ENCODE results near the gene SNTB2. TPM values are rescaled to one million over a fixed set of nuclear protein-coding genes. Genes with fewer than 3 reads are reported as not detected.

The SNTB2 gene
- total and polyA plus RNA-seq, 2 donors (not counting 1 experiment from before 2014, with no cell fraction given) = 51.8 to 63.3 TPM

DNA sequence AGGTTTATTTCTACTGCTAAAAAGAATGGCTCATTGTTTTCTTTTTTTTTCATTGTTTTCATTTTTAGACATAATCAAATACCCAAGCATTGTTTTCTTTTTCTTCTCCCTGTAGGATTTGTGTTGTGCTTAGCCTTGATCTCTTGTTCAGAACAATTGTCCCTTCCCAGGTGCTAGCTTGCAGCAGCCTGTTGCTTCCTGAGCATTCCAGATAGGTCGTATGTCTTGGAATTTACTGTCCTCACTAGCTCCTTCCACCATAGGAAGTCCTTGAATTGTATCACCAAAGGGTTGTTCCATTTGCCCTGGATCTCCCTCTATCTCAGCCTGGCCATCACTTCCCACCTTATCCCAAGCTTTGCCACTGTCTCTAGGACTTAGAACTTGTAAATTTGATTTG is 114.2 kb downstream of the SNTB2 start:
- Histone ChIP-seq H4K20me1 (ENCODE audit: control insufficient read depth, extremely low read depth, insufficient read depth, low read length) (no peaks in the 10 kb centered on the region), H3K27me3 (ENCODE audit: control insufficient read depth, insufficient read depth, low read length) (no peaks in the 10 kb centered on the region), H3K4me2 (ENCODE audit: extremely low read depth, insufficient read depth, low read length) (no peak overlapping the region), H3K79me2 (ENCODE audit: control insufficient read depth, insufficient read depth, low read length) (no peaks in the 10 kb centered on the region), H3K9me3 (ENCODE audit: control insufficient read depth, insufficient read depth, low read depth, low read length) (no peaks in the 10 kb centered on the region), H2AFZ (ENCODE audit: low read length) (no peak overlapping the region), H3K36me3 (ENCODE audit: control insufficient read depth, insufficient read depth, low read length) (peaks cover 4% of the 10 kb centered on the region), H3K4me1 (ENCODE audit: control insufficient read depth, extremely low read depth, insufficient read depth, low read length) (no peaks in the 10 kb centered on the region), H3K4me3 (replicated peaks in 1 of 4; ENCODE audit: control extremely low read depth in 1 of 4, insufficient read depth in 1 of 4, low read depth in 3 of 4, low read length in 4 of 4) (no peak overlapping the region), H3K9ac (ENCODE audit: insufficient read depth, low read length) (no peak overlapping the region), H3K27ac (ENCODE audit: insufficient read depth, low read length) (no peak overlapping the region)
- TF ChIP-seq EZH2 (IDR thresholded peaks at IDR 0.05; ENCODE audit: low read length, missing control alignments) (no peak), CTCF (conservative IDR thresholded peaks at IDR 0.05 in 1 of 2, IDR thresholded peaks at IDR 0.05 in 1 of 2; ENCODE audit: low read depth in 1 of 2, low read length in 2 of 2) (no peak)
- DNase-seq (ENCODE audit: low read depth in 2 of 2) = no peak

- no peaks in the 10 kb centered on the region for H3K79me2 ChIP-seq (ENCODE audit: control insufficient read depth, insufficient read depth, low read length)
- no peaks in the 10 kb centered on the region for H3K4me1 ChIP-seq (ENCODE audit: control insufficient read depth, extremely low read depth, insufficient read depth, low read length)
- no peak for TF ChIP-seq CTCF (conservative IDR thresholded peaks at IDR 0.05 in 1 of 2, IDR thresholded peaks at IDR 0.05 in 1 of 2; ENCODE audit: low read depth in 1 of 2, low read length in 2 of 2)
- no peak for TF ChIP-seq EZH2 (IDR thresholded peaks at IDR 0.05; ENCODE audit: low read length, missing control alignments)
- H3K27ac ChIP-seq (ENCODE audit: insufficient read depth, low read length) = no peak overlapping the region
- H2AFZ ChIP-seq (ENCODE audit: low read length) = no peak overlapping the region
- peaks cover 4% of the 10 kb centered on the region for H3K36me3 ChIP-seq (ENCODE audit: control insufficient read depth, insufficient read depth, low read length)
- H3K9me3 ChIP-seq (ENCODE audit: control insufficient read depth, insufficient read depth, low read depth, low read length) = no peaks in the 10 kb centered on the region
- no peak overlapping the region for H3K9ac ChIP-seq (ENCODE audit: insufficient read depth, low read length)
- DNase-seq (ENCODE audit: low read depth in 2 of 2) = no peak
- no peaks in the 10 kb centered on the region for H3K27me3 ChIP-seq (ENCODE audit: control insufficient read depth, insufficient read depth, low read length)
- no peaks in the 10 kb centered on the region for H4K20me1 ChIP-seq (ENCODE audit: control insufficient read depth, extremely low read depth, insufficient read depth, low read length)
- no peak overlapping the region for H3K4me2 ChIP-seq (ENCODE audit: extremely low read depth, insufficient read depth, low read length)
- H3K4me3 ChIP-seq (replicated peaks in 1 of 4; ENCODE audit: control extremely low read depth in 1 of 4, insufficient read depth in 1 of 4, low read depth in 3 of 4, low read length in 4 of 4) = no peak overlapping the region
Measured at GRCh38 chr16:69301861-69302260, 114.9 kb downstream of the SNTB2 start.

GRCh38 chr16:69302301-69302700 is 115.3 kb downstream of the SNTB2 start:
- Histone ChIP-seq H3K27ac (ENCODE audit: insufficient read depth, low read length) (no peak overlapping the region), H3K4me1 (ENCODE audit: control insufficient read depth, extremely low read depth, insufficient read depth, low read length) (no peaks in the 10 kb centered on the region), H3K9ac (ENCODE audit: insufficient read depth, low read length) (no peak overlapping the region), H2AFZ (ENCODE audit: low read length) (no peak overlapping the region), H3K36me3 (ENCODE audit: control insufficient read depth, insufficient read depth, low read length) (peaks cover 4% of the 10 kb centered on the region), H3K79me2 (ENCODE audit: control insufficient read depth, insufficient read depth, low read length) (no peaks in the 10 kb centered on the region), H3K4me3 (replicated peaks in 1 of 4; ENCODE audit: control extremely low read depth in 1 of 4, insufficient read depth in 1 of 4, low read depth in 3 of 4, low read length in 4 of 4) (no peak overlapping the region), H3K9me3 (ENCODE audit: control insufficient read depth, insufficient read depth, low read depth, low read length) (no peaks in the 10 kb centered on the region), H3K27me3 (ENCODE audit: control insufficient read depth, insufficient read depth, low read length) (no peaks in the 10 kb centered on the region), H3K4me2 (ENCODE audit: extremely low read depth, insufficient read depth, low read length) (no peak overlapping the region), H4K20me1 (ENCODE audit: control insufficient read depth, extremely low read depth, insufficient read depth, low read length) (no peaks in the 10 kb centered on the region)
- TF ChIP-seq EZH2 (IDR thresholded peaks at IDR 0.05; ENCODE audit: low read length, missing control alignments) = no peak
- TF ChIP-seq CTCF (conservative IDR thresholded peaks at IDR 0.05 in 1 of 2, IDR thresholded peaks at IDR 0.05 in 1 of 2; ENCODE audit: low read depth in 1 of 2, low read length in 2 of 2) = no peak
- no peak for DNase-seq (ENCODE audit: low read depth in 2 of 2)
